Omental fat pad (tissue), 4 donors: ENCODE measurements around the gene FAM184B. TPM values are rescaled to one million over a fixed set of nuclear protein-coding genes. Genes with fewer than 3 reads are reported as not detected.
"Not testable (repeated sequence)": the region's sequence is repeated elsewhere in the genome, so short reads cannot be mapped to it uniquely, and the experiment has no call there.

Source experiments
- ATAC-seq: fragments of 150-250 bp; one replicate; pipeline ENCODE4 v1.9.1; 2016; ENCODE audit warnings: mild to moderate bottlenecking, moderate library complexity; ENCODE audit not compliant: low FRiP score
- DNase-seq: peaks from one replicate; pipeline ENCODE4 v3.0.0-alpha.2; 2019; ENCODE audit warnings: low spot score
- CTCF ChIP-seq, 3 donors: fragments of 450-650 bp; IDR thresholded peaks; one replicate each; pipeline ENCODE4 v1.5.1; 2016 to 2017; ENCODE audit warnings: antibody characterized with exemption in 3 of 3, mild to moderate bottlenecking in 3 of 3, moderate library complexity in 2 of 3
- total RNA-seq, 4 donors: library from RNA; depleted of rRNA; stranded (reverse); fragments of >200 nt; gene quantifications; one replicate each; pipeline ENCODE4 v1.1.0, GENCODE V29; 2016

FAM184B gene
- total RNA-seq, 4 donors from 2014 or later: not detected

- no peak for DNase-seq
- no peak for ATAC-seq
- TF ChIP-seq CTCF (IDR thresholded peaks at IDR 0.05): no peak
Measured at GRCh38 chr4:17667653-17668201, 113.7 kb downstream of the FAM184B start.

GRCh38 chr4:17667253-17667652 is 114.2 kb downstream of the FAM184B start:
- DNase-seq: no peak
- ATAC-seq: no peak
- no peak for TF ChIP-seq CTCF (IDR thresholded peaks at IDR 0.05)

- DNase-seq: no peak
Measured at GRCh38 chr4:17665852-17666251, 115.6 kb downstream of the FAM184B start.

GRCh38 chr4:17665346-17665745 is 116.1 kb downstream of the FAM184B start:
- DNase-seq: no peak
- ATAC-seq: no peak
- TF ChIP-seq CTCF (IDR thresholded peaks at IDR 0.05): no peak

More at GRCh38 chr4:17665852-17666251, 115.6 kb downstream of the FAM184B start:
- ATAC-seq: no peak
- TF ChIP-seq CTCF (IDR thresholded peaks at IDR 0.05): no peak

- TF ChIP-seq CTCF (IDR thresholded peaks at IDR 0.05): no peak
- no peak for ATAC-seq
- DNase-seq: no peak
Measured at GRCh38 chr4:17664755-17665154, 116.7 kb downstream of the FAM184B start.

- no peak for TF ChIP-seq CTCF (IDR thresholded peaks at IDR 0.05)
- no peak for ATAC-seq
- no peak for DNase-seq
Measured at GRCh38 chr4:17662694-17663093, 118.7 kb downstream of the FAM184B start.

- DNase-seq, ATAC-seq: not testable (repeated sequence)
Measured at GRCh38 chr4:17659196-17659595, 122.2 kb downstream of the FAM184B start.
